HFF-Myc (cell line): Measurements from ENCODE around the gene HPCAL1.
"Not testable (repeated sequence)": the region's sequence is repeated elsewhere in the genome, so short reads cannot be mapped to it uniquely, and the experiment has no call there.

Experiments
- DNase-seq: peaks from one replicate; pipeline ENCODE4 v3.0.0-alpha.2; 2011; ENCODE audit warnings: low read depth; ENCODE audit errors: extremely low read depth
- H3K4me3 ChIP-seq: replicated peaks from 2 replicates; pipeline ENCODE4 v1.5.1; 2011; ENCODE audit warnings: low read depth, mild to moderate bottlenecking, control low read depth, low read length
- CTCF ChIP-seq: IDR thresholded peaks from 2 replicates; pipeline ENCODE4 v1.5.1; 2012; ENCODE audit warnings: mild to moderate bottlenecking, low read depth, low read length, control low read depth; ENCODE audit errors: missing control alignments

HPCAL1 gene

GRCh38 chr2:10452956-10453904, 150.5 kb downstream of the HPCAL1 start:
- TF ChIP-seq CTCF: no peak

GRCh38 chr2:10453905-10454298, 151.2 kb downstream of the HPCAL1 start:
- no peak for DNase-seq
- no peak overlapping the region for H3K4me3 ChIP-seq
- no peak for TF ChIP-seq CTCF

More at GRCh38 chr2:10452956-10453904, 150.5 kb downstream of the HPCAL1 start:
- no peak for DNase-seq
- H3K4me3 ChIP-seq: no peak overlapping the region

GRCh38 chr2:10454505-10454904, 151.8 kb downstream of the HPCAL1 start:
- H3K4me3 ChIP-seq: no peak overlapping the region
- no peak for TF ChIP-seq CTCF
- DNase-seq: no peak

- not testable (repeated sequence) for H3K4me3 ChIP-seq, DNase-seq
Observed at GRCh38 chr2:10457195-10457594, 154.5 kb downstream of the HPCAL1 start.

- DNase-seq: peak; percentile 16
- no peak for TF ChIP-seq CTCF
- H3K4me3 ChIP-seq: no peak overlapping the region
Observed at GRCh38 chr2:10457846-10458598, 155.3 kb downstream of the HPCAL1 start.

- no peak for DNase-seq
- H3K4me3 ChIP-seq: no peak overlapping the region
- TF ChIP-seq CTCF: no peak
Observed at GRCh38 chr2:10460366-10460796, 157.7 kb downstream of the HPCAL1 start.
